H1 (cell line): ENCODE data around the gene MDC1. TPM values are rescaled to one million over a fixed set of nuclear protein-coding genes. Genes with fewer than 3 reads are reported as not detected.

ENCODE experiments used
- CTCF ChIA-PET: fragments of 300-600 bp; sonication (Branson Sonifier 250); formaldehyde crosslinking; loops from one replicate; lab custom pipeline; 2021; ENCODE audit not compliant: partially characterized antibody; lab: Charles Lee
- POLR2A ChIA-PET: fragments of 300-600 bp; sonication (Branson Sonifier 250); formaldehyde crosslinking; loops from one replicate; lab custom pipeline; 2021; ENCODE audit warnings: inconsistent platforms; ENCODE audit not compliant: partially characterized antibody; lab: Charles Lee
- DNase-seq, 2 experiments: peaks; one replicate each; pipeline versions ENCODE4 v3.0.0 to v3.0.0-alpha.2; 2010 to 2022; ENCODE audit warnings: low spot score in 2 of 2, low read depth in 1 of 2, mixed read lengths in 1 of 2
- FAIRE-seq: peaks from 2 replicates; lab custom pipeline; 2011; peaks lifted over from hg19 to GRCh38; lab: Jason Lieb, UNC
- H2AFZ ChIP-seq: 2 replicates; pipeline ENCODE4 v1.8.1; 2012; ENCODE audit warnings: low read length, inconsistent platforms
- H2AK5ac ChIP-seq: 2 replicates; pipeline ENCODE4 v1.6.1; 2013; ENCODE audit warnings: low read depth, low read length
- H2BK120ac ChIP-seq: replicated peaks from 2 replicates; pipeline ENCODE3; 2013; ENCODE audit warnings: low read depth, low read length, inconsistent platforms
- H2BK12ac ChIP-seq: 2 replicates; pipeline ENCODE4 v1.6.1; 2013; ENCODE audit warnings: low read depth, low read length
- H2BK15ac ChIP-seq: 2 replicates; pipeline ENCODE4 v1.6.1; 2013; ENCODE audit warnings: low read length
- H2BK20ac ChIP-seq: 2 replicates; pipeline ENCODE4 v1.6.1; 2013; ENCODE audit warnings: low read length
- H2BK5ac ChIP-seq: 2 replicates; pipeline ENCODE4 v1.6.1; 2013; ENCODE audit warnings: low read depth, low read length
- H3K14ac ChIP-seq: 2 replicates; pipeline ENCODE4 v1.6.1; 2013; ENCODE audit warnings: inconsistent platforms; ENCODE audit not compliant: insufficient read length
- H3K18ac ChIP-seq: 2 replicates; pipeline ENCODE4 v1.6.1; 2013; ENCODE audit warnings: low read length; ENCODE audit errors: extremely low read depth
- H3K23ac ChIP-seq: 2 replicates; pipeline ENCODE4 v1.6.1; 2013; ENCODE audit warnings: inconsistent platforms; ENCODE audit not compliant: insufficient read length
- H3K23me2 ChIP-seq: 2 replicates; pipeline ENCODE4 v1.6.1; 2013; ENCODE audit warnings: low read depth, low read length
- H3K27ac ChIP-seq: 2 replicates; pipeline ENCODE4 v1.6.1; 2011; ENCODE audit warnings: low read depth, low read length, inconsistent platforms
- H3K27me3 ChIP-seq, 4 experiments: replicated peaks in 1 of 4; 1 replicate in 1 of 4; 2 replicates in 3 of 4; pipeline versions ENCODE4 v1.6.1 to v1.8.1; 2011 to 2013; ENCODE audit warnings: low read length in 3 of 4, mild to moderate bottlenecking in 3 of 4, inconsistent platforms in 2 of 4, mixed read lengths in 2 of 4, moderate library complexity in 1 of 4; ENCODE audit not compliant: control insufficient read depth in 3 of 4, insufficient read depth in 3 of 4; ENCODE audit errors: extremely low read depth in 1 of 4
- H3K36me3 ChIP-seq, 4 experiments: 2 replicates each; pipeline versions ENCODE4 v1.6.1 to v1.8.1; 2011 to 2013; ENCODE audit warnings: mild to moderate bottlenecking in 4 of 4, low read length in 3 of 4, moderate library complexity in 2 of 4, control low read depth in 1 of 4, inconsistent platforms in 1 of 4; ENCODE audit not compliant: insufficient read depth in 4 of 4, control insufficient read depth in 2 of 4
- H3K4ac ChIP-seq: replicated peaks from 2 replicates; pipeline ENCODE3; 2013; ENCODE audit warnings: low read length, low read depth, mixed read lengths, inconsistent platforms; ENCODE audit not compliant: insufficient read length
- H3K4me1 ChIP-seq, 4 experiments: replicated peaks in 1 of 4; 1 replicate in 1 of 4; 2 replicates in 3 of 4; pipeline versions ENCODE4 v1.6.1 to v1.8.1; 2011 to 2013; ENCODE audit warnings: low read length in 3 of 4, inconsistent platforms in 2 of 4, mixed read lengths in 1 of 4; ENCODE audit not compliant: insufficient read depth in 4 of 4, control insufficient read depth in 3 of 4
- H3K4me2 ChIP-seq, 2 experiments: 2 replicates each; pipeline versions ENCODE4 v1.6.1 to v1.8.1; 2011 to 2013; ENCODE audit warnings: low read depth in 2 of 2, low read length in 2 of 2, control low read depth in 1 of 2, inconsistent platforms in 1 of 2, mild to moderate bottlenecking in 1 of 2; ENCODE audit not compliant: insufficient read depth in 1 of 2
- H3K4me3 ChIP-seq, 4 experiments: fragments of 200-600, 300-600 bp in 1 of 4; sonication (generic), shearing (Covaris generic), sonication (Bioruptor Twin) in 1 of 4; 2 replicates each; pipeline versions ENCODE4 v1.5.1 to v1.8.1; 2011 to 2016; ENCODE audit warnings: low read length in 4 of 4, low read depth in 3 of 4, control low read depth in 2 of 4, inconsistent platforms in 2 of 4, mild to moderate bottlenecking in 2 of 4, mixed read lengths in 1 of 4, moderate library complexity in 1 of 4; ENCODE audit not compliant: insufficient read depth in 2 of 4; ENCODE audit errors: extremely low read depth in 1 of 4
- H3K56ac ChIP-seq: replicated peaks from 2 replicates; pipeline ENCODE3; 2013; ENCODE audit warnings: low read depth, mild to moderate bottlenecking, mixed read lengths, low read length, inconsistent platforms; ENCODE audit not compliant: insufficient read length
- H3K79me1 ChIP-seq: 2 replicates; pipeline ENCODE4 v1.6.1; 2013; ENCODE audit warnings: low read depth, low read length, control low read depth
- H3K79me2 ChIP-seq, 2 experiments: 2 replicates each; pipeline versions ENCODE4 v1.6.1 to v1.8.1; 2012 to 2013; ENCODE audit warnings: low read length in 2 of 2, mild to moderate bottlenecking in 2 of 2, inconsistent platforms in 1 of 2; ENCODE audit not compliant: insufficient read depth in 2 of 2, control insufficient read depth in 1 of 2
- H3K9ac ChIP-seq, 4 experiments: replicated peaks in 1 of 4; 1 replicate in 1 of 4; 2 replicates in 3 of 4; pipeline versions ENCODE4 v1.6.1 to v1.8.1; 2011 to 2013; ENCODE audit warnings: low read depth in 3 of 4, low read length in 3 of 4, control low read depth in 2 of 4, mild to moderate bottlenecking in 2 of 4, moderate library complexity in 2 of 4, inconsistent platforms in 1 of 4; ENCODE audit errors: extremely low read depth in 1 of 4
- H3K9me3 ChIP-seq, 2 experiments: 2 replicates each; pipeline versions ENCODE4 v1.6.1 to v1.8.1; 2012 to 2013; ENCODE audit warnings: mild to moderate bottlenecking in 2 of 2, moderate library complexity in 2 of 2, control low read depth in 1 of 2, inconsistent platforms in 1 of 2, low read depth in 1 of 2, low read length in 1 of 2, mixed read lengths in 1 of 2; ENCODE audit not compliant: insufficient read depth in 2 of 2
- H4K20me1 ChIP-seq, 2 experiments: replicated peaks in 1 of 2; 2 replicates each; pipeline versions ENCODE3 to v1.8.1; 2011 to 2013; ENCODE audit warnings: inconsistent platforms in 2 of 2, low read length in 2 of 2, mild to moderate bottlenecking in 1 of 2; ENCODE audit not compliant: insufficient read depth in 2 of 2, control insufficient read depth in 1 of 2
- H4K5ac ChIP-seq: 2 replicates; pipeline ENCODE4 v1.6.1; 2013; ENCODE audit warnings: low read length, low read depth, mixed read lengths, inconsistent platforms; ENCODE audit not compliant: insufficient read length
- H4K8ac ChIP-seq: 2 replicates; pipeline ENCODE4 v1.8.0; 2013; ENCODE audit warnings: mild to moderate bottlenecking, moderate library complexity, low read length, inconsistent platforms; ENCODE audit not compliant: insufficient read depth; ENCODE audit errors: extremely low read depth
- H4K91ac ChIP-seq: replicated peaks from 2 replicates; pipeline ENCODE3; 2013; ENCODE audit warnings: low read length, mixed read lengths, inconsistent platforms; ENCODE audit not compliant: insufficient read length
- BCL11A ChIP-seq, 2 experiments: IDR thresholded peaks; one replicate each; pipeline ENCODE4 v1.6.1; 2011; ENCODE audit warnings: low read depth in 2 of 2, low read length in 2 of 2, mild to moderate bottlenecking in 2 of 2
- BRCA1 ChIP-seq: IDR thresholded peaks from 2 replicates; pipeline ENCODE4 v1.6.1; 2012; ENCODE audit warnings: low read depth, low read length, improper control_type of control experiment
- FOSL1 ChIP-seq: IDR thresholded peaks from 2 replicates; pipeline ENCODE4 v1.6.1; 2011; ENCODE audit warnings: mild to moderate bottlenecking, low read depth, low read length, moderate library complexity; ENCODE audit not compliant: insufficient read depth
- HDAC2 ChIP-seq, 2 experiments: fragments of 300-600 bp in 1 of 2; sonication (generic) in 1 of 2; IDR thresholded peaks; 2 replicates each; pipeline ENCODE4 v1.6.1; 2011 to 2012; ENCODE audit warnings: low read depth in 2 of 2, low read length in 2 of 2, mild to moderate bottlenecking in 2 of 2, moderate library complexity in 2 of 2, borderline replicate concordance in 1 of 2, inconsistent platforms in 1 of 2
- KDM4A ChIP-seq: IDR thresholded peaks from one replicate; pipeline ENCODE4 v1.7.1; 2012; ENCODE audit warnings: low read depth, mild to moderate bottlenecking, moderate library complexity, low read length, inconsistent platforms; ENCODE audit not compliant: severe bottlenecking
- whole genome bisulfite sequencing, 2 experiments: shearing (Covaris generic) in 1 of 2; methylation state at CpG; one replicate each; pipeline versions ENCODE4 v1.1.6 to v1.1.7; 2013 to 2015; ENCODE audit warnings: low lambda C conversion rate in 2 of 2, mixed read lengths in 2 of 2, inconsistent platforms in 1 of 2, low coverage in 1 of 2, missing lambda C conversion rate in 1 of 2; ENCODE audit not compliant: insufficient replicate concordance in 2 of 2, insufficient coverage in 1 of 2, insufficient read length in 1 of 2; ENCODE audit errors: extremely low coverage in 1 of 2, missing lambda C conversion rate in 1 of 2; 5-methylcytosine and 5-hydroxymethylcytosine counted together
- polyA plus RNA-seq, 7 experiments: library from polyadenylated mRNA; depleted of rRNA in 3 of 7; stranded (reverse) in 5 of 7; unstranded in 2 of 7; fragments of >200 nt in 5 of 7; fragments of 200-250 nt in 2 of 7; gene quantifications; 1 replicate in 5 of 7; 2 replicates in 1 of 7; 4 replicates in 1 of 7; pipeline versions ENCODE4 v1.2.1 to v1.2.3, GENCODE V29; 2011 to 2013; ENCODE audit warnings: missing spikeins in 2 of 7, mixed read lengths in 2 of 7
- total RNA-seq: library from RNA; stranded (reverse); fragmentation: NEBNext Ultra II Directional; extraction: Animal tissue kit (Norgen Biotek cat#: 25700); gene quantifications from 2 replicates; pipeline ENCODE4 v1.2.1, GENCODE V29; 2021
- TF ChIP-seq, protein P1 (sequence below): IDR thresholded peaks from 2 replicates; pipeline ENCODE4 v1.6.1; 2011; ENCODE audit warnings: low read length, improper control_type of control experiment

Gene MDC1
- total and polyA plus RNA-seq, 2 of the 8 experiments (the other 6 are each of a cell fraction or from before 2014, with no cell fraction given), result 29.9 to 81.1 TPM

DNA sequence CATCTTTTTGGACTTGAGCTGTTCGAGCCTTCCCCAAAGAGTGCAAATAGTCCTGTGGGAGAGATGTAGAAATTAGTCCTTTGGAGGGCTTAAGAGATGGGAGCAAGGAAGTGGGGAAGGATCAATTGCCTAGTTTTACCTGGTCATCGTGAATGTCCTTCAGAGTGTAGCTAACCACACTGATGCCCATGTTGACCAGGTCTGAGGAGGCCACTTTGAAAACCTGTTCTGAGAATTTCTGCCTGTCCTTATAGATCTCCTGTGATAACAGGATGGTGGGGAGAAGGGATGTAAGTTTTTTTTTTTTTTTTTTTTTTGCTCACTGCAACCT is 23.4 kb upstream of the MDC1 start:
- H2BK20ac ChIP-seq, result no peak overlapping the region
- no peak overlapping the region for H2BK12ac ChIP-seq
- H4K8ac ChIP-seq, result no peak overlapping the region
- peaks cover 3 to 18% (median 7%) of the 10 kb centered on the region in 4 experiments; a peak in 6 of 7 replicates for H3K4me1 ChIP-seq
- H3K23ac ChIP-seq, result no peak overlapping the region
- no peak overlapping the region for H4K91ac ChIP-seq
- no peak overlapping the region for H3K18ac ChIP-seq
- H2AK5ac ChIP-seq, result no peak overlapping the region
- TF ChIP-seq FOSL1 (no peak), HDAC2 (IDR thresholded peaks at IDR 0.05; ENCODE audit: borderline replicate concordance in 1 of 2, low read depth in 2 of 2, low read length in 2 of 2) (no peak), BRCA1 (no peak), KDM4A (no peak), BCL11A (IDR thresholded peaks at IDR 0.05; ENCODE audit: low read depth in 2 of 2, low read length in 2 of 2) (no peak)
- TF ChIP-seq, protein P1, sequence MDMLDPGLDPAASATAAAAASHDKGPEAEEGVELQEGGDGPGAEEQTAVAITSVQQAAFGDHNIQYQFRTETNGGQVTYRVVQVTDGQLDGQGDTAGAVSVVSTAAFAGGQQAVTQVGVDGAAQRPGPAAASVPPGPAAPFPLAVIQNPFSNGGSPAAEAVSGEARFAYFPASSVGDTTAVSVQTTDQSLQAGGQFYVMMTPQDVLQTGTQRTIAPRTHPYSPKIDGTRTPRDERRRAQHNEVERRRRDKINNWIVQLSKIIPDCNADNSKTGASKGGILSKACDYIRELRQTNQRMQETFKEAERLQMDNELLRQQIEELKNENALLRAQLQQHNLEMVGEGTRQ, result no peak
- TF ChIP-seq, all 59 proteins: peak for 0
- CTCF ChIA-PET, result interaction anchor here (0.6 to 4.8 kb wide), 11 partner anchors 9 to 329 kb away, joined by 3 to 26 read pairs (median 4); no protein-coding TSS in a partner anchor
- H2BK15ac ChIP-seq, result no peak overlapping the region
- no peak overlapping the region for H3K4ac ChIP-seq
- H3K27ac ChIP-seq, result no peak overlapping the region
- H3K79me1 ChIP-seq, result peaks cover 9% of the 10 kb centered on the region
- no peak overlapping the region for H3K56ac ChIP-seq
- peaks cover 15 to 46% (median 30%) of the 10 kb centered on the region in 4 experiments for H3K36me3 ChIP-seq
- H3K9ac ChIP-seq, result no peak overlapping the region
- no peak for FAIRE-seq
- no peak overlapping the region for H3K4me2 ChIP-seq
- H3K23me2 ChIP-seq, result peaks cover 18% of the 10 kb centered on the region; the same call in 1 of the 2 replicates
- POLR2A ChIA-PET, result interaction anchor here (0.5 to 17.3 kb wide), 3 partner anchors 16 to 173 kb away, joined by 3 to 337 read pairs (median 3); partner anchors contain the start of genes MDC1 and TUBB
- H3K14ac ChIP-seq, result no peak overlapping the region
- H3K4me3 ChIP-seq, result no peak overlapping the region
- no peaks in the 10 kb centered on the region for H3K9me3 ChIP-seq
- no peak overlapping the region for H2AFZ ChIP-seq
- H3K27me3 ChIP-seq, result no peaks in the 10 kb centered on the region; a peak in 1 of 7 replicates
- 95% methylated on average over 2 of the region's 2 CpGs; no CpG with 5 or more reads in 1 of the 2 experiments for WGBS, 2 experiments
- peaks cover 0 to 11% of the 10 kb centered on the region in 2 experiments; a peak in 3 of 4 replicates for H3K79me2 ChIP-seq
- H2BK120ac ChIP-seq, result no peak overlapping the region
- H4K20me1 ChIP-seq, result peaks cover 3 to 4% of the 10 kb centered on the region in 2 experiments
- no peak overlapping the region for H4K5ac ChIP-seq
- no peak overlapping the region for H2BK5ac ChIP-seq
- no peak for DNase-seq
